Ishikawa (cell line): ENCODE data around the gene ZNF319.
A peak's percentile ranks its signal among the peaks of the same experiment; 100 is the strongest.

Experiments used
- CEBPB ChIP-seq: IDR thresholded peaks from 2 replicates; pipeline ENCODE4 v1.6.1; 2012
- CREB1 ChIP-seq: IDR thresholded peaks from 2 replicates; pipeline ENCODE4 v1.6.1; 2012; ENCODE audit warnings: low read depth
- EGR1 ChIP-seq: IDR thresholded peaks from 2 replicates; pipeline ENCODE4 v1.6.1; 2012
- EP300 ChIP-seq: IDR thresholded peaks from 2 replicates; pipeline ENCODE4 v1.6.1; 2012; ENCODE audit warnings: borderline replicate concordance
- FOXM1 ChIP-seq: IDR thresholded peaks from 2 replicates; pipeline ENCODE4 v1.6.1; 2012; ENCODE audit warnings: low read depth, borderline replicate concordance
- MAX ChIP-seq: IDR thresholded peaks from 2 replicates; pipeline ENCODE4 v1.6.1; 2012
- NFIC ChIP-seq: IDR thresholded peaks from 2 replicates; pipeline ENCODE4 v1.6.1; 2012
- RAD21 ChIP-seq: IDR thresholded peaks from 2 replicates; pipeline ENCODE4 v1.6.1; 2012; ENCODE audit warnings: low read depth
- REST ChIP-seq: IDR thresholded peaks from 2 replicates; pipeline ENCODE4 v1.6.1; 2012; ENCODE audit warnings: low read depth, mild to moderate bottlenecking
- TAF1 ChIP-seq: IDR thresholded peaks from 2 replicates; pipeline ENCODE4 v1.6.1; 2012; ENCODE audit warnings: low read depth, mild to moderate bottlenecking
- TCF12 ChIP-seq: IDR thresholded peaks from 2 replicates; pipeline ENCODE4 v1.6.1; 2012; ENCODE audit warnings: low read depth
- TEAD4 ChIP-seq: IDR thresholded peaks from 2 replicates; pipeline ENCODE4 v1.6.1; 2012
- YY1 ChIP-seq: IDR thresholded peaks from 2 replicates; pipeline ENCODE4 v1.6.1; 2012; ENCODE audit warnings: low read depth
- ZBTB7A ChIP-seq: IDR thresholded peaks from 2 replicates; pipeline ENCODE4 v1.6.1; 2012; ENCODE audit warnings: low read depth
- TF ChIP-seq, protein P1 (sequence below): IDR thresholded peaks from 2 replicates; pipeline ENCODE4 v1.6.1; 2012

ZNF319 gene

DNA sequence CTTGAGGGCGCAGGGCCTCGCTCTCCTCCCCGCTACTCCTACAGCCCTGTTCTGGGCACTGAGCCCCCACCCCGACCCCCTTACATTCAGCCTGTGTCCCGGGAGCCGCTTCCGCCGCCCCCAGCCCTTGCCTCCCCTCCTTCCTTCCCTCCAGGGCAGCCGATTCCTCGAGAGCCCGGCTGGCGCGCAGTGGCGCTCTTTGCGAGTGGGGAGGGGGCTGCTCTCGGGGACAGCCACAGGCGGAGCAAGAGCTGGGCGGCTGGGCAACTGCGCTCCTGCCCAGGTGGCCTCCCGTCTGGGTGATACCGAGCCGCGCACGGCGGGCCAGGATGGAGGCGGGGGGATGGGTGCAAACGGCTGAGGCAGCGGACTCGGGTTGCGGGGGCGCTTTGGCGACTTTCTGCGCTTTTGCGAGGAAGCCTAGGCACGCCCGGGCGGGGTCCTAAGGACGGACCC lies 26.3 kb upstream of the ZNF319 start:
- no peak for TF ChIP-seq EGR1
- no peak for TF ChIP-seq CEBPB
- no peak for TF ChIP-seq CREB1
- TF ChIP-seq, protein P1, sequence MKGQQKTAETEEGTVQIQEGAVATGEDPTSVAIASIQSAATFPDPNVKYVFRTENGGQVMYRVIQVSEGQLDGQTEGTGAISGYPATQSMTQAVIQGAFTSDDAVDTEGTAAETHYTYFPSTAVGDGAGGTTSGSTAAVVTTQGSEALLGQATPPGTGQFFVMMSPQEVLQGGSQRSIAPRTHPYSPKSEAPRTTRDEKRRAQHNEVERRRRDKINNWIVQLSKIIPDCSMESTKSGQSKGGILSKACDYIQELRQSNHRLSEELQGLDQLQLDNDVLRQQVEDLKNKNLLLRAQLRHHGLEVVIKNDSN, result no peak
- TF ChIP-seq TEAD4, result no peak
- no peak for TF ChIP-seq EP300
- no peak for TF ChIP-seq NFIC

DNA sequence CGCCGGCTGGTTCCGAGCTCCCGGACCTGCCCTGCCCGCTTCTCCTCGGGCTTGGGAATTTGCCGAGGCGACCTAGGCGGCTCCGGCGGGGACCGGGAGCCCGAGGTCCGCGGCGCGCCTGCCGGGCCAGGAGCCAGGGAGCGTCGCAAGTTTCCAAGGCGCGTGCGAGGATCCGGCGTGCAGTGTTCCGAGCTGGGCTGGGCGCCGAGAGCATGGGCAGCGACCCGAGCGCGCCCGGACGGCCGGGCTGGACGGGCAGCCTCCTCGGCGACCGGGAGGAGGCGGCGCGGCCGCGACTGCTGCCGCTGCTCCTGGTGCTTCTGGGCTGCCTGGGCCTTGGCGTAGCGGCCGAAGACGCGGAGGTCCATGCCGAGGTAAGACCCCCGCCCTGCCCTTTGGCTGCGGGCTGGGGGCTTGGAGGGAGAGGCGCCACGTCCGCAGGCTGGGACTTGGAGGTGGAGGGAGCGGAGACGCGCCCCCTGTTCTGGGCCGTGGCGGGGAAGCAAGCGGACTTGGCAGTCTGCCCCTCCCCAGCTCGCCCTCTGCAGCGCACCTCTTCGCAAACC lies 25.8 kb upstream of the ZNF319 start:
- TF ChIP-seq REST (no peak), CREB1 (no peak), EGR1 (no peak), TEAD4 (no peak), MAX (peak; percentile 79; the same call in 1 of the 2 replicates), RAD21 (no peak), EP300 (no peak), ZBTB7A (peak; percentile 83), NFIC (no peak), YY1 (no peak), TCF12 (no peak), CEBPB (no peak), FOXM1 (no peak)
- TF ChIP-seq, protein P1, result no peak

GRCh38 chr16:58025351-58026138 lies 25.1 kb upstream of the ZNF319 start, which contains the start of gene MMP15:
MMP15 (plus strand) TSS chr16:58025754; CDS start chr16:58026351, 597 bp downstream.
- no peak for TF ChIP-seq FOXM1
- no peak for TF ChIP-seq NFIC
- no peak for TF ChIP-seq CEBPB
- TF ChIP-seq YY1, result no peak
- TF ChIP-seq, protein P1, result no peak
- TF ChIP-seq CREB1, result no peak
- TF ChIP-seq ZBTB7A, result peak; percentile 47; the same call in 1 of the 2 replicates
- peak; percentile 54 for TF ChIP-seq EGR1
- no peak for TF ChIP-seq TEAD4
- TF ChIP-seq MAX, result peak; percentile 59; the same call in 1 of the 2 replicates
- peak; percentile 57; the same call in 1 of the 2 replicates for TF ChIP-seq TAF1
- TF ChIP-seq EP300, result peak; percentile 24; the same call in 1 of the 2 replicates
- TF ChIP-seq RAD21, result no peak
- TF ChIP-seq REST, result no peak
- peak; percentile 61; the same call in 1 of the 2 replicates for TF ChIP-seq TCF12

- TF ChIP-seq NFIC (no peak), REST (no peak), FOXM1 (no peak), RAD21 (no peak), YY1 (no peak), TEAD4 (no peak), EGR1 (no peak), EP300 (no peak), CEBPB (no peak), TCF12 (no peak), ZBTB7A (no peak), MAX (no peak; the same call in 1 of the 2 replicates), CREB1 (no peak), TAF1 (no peak)
- TF ChIP-seq, protein P1, result no peak
Observed at GRCh38 chr16:58024486-58025350, 24.2 kb upstream of the ZNF319 start.
